GM19467 (cell line): ENCODE measurements around the gene RPL4.
"Not testable (repeated sequence)": the region's sequence is repeated elsewhere in the genome, so short reads cannot be mapped to it uniquely, and the experiment has no call there.

Source experiments
- ATAC-seq: cut with Tn5 transposase; IDR thresholded peaks from one replicate; pipeline ENCODE4 v1.9.1; 2021; ENCODE audit warnings: mild to moderate bottlenecking, moderate library complexity; ENCODE audit not compliant: unreplicated experiment

RPL4 gene

DNA sequence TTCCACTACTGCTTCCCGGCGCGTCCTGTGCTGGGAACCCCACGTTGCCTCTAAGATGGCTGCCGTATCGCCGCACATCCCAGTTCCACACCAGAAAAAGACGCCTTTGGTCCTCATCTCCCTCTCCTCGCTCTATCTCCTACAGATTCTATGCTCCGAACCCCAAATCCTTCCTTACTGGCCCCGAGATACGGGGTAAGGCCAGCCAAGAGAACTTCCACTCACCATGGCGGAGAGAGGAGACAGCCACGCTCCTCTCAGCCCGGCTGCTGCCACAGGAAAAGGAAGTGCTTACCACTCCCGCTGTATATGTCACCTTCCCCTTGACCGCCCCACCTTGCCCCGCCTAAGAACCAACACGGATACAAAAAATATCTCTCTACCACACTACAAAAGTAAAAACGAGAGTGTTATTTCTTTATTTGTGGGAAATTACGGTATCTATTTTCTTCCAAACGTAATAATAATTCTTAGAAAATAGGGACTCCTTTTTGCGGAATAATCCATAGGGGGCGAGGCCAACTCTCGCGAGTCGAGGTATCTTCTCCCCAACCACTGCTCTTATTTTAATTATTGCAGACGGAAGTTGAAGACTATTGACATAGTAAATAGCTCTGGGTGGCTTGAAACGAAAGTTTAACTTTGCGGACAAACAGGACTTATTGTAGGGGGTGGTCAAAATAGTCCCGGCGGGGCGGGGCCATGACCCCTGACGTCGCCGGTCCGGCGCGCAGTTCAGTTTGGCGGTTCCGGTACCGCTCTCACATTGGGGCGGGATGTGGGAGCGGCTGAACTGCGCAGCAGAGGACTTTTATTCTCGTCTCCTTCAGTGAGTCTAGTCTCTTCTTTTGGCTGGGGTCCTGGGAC, at the start of gene RPL4, which contains the start of gene ZWILCH:
TSS of gene RPL4 (minus strand) at position 293 of the 867 bp plus-strand sequence. CDS start at position 228, 65 bp downstream.
TSS of gene ZWILCH (plus strand) at position 764 of the 867 bp plus-strand sequence. CDS start at position 777, 13 bp downstream.
- peak; percentile 70 for ATAC-seq

DNA sequence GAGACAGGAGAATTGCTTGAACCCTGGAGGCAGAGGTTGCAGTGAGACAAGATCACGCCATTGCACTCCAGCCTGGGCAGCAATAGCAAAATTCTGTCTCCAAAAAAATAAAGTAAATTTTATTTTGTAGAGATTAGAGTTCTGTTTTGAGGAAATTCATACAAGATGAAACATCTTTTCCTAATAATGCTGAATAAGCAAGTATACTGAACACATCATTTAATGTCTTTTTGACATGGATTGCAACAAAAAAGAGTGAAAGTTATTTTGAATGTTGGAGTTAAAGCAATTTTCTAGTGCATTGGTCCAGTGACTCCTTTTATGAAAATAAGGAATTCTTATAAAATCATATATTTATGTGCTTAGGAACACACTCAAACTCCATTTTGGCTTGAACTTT, 40.6 kb upstream of the RPL4 start:
- ATAC-seq, result no peak

DNA sequence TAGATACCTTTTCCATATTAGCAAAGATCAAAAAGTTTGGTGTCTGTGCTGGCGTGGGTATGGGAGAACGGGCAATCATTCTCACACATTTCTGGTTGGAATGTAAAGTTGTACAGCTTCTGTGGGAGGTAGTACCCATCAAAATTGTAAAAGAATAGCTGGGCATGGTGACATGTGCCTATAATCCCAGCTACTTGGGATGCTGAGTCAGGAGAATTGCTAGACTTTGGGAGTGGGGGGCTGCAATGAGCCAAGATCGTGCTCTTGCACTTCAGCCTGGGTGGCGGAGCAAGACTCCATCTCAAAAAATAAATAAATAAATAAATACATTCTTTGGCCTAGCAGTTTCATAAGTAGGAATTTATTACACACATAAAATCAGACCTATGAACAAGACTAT, 38.2 kb upstream of the RPL4 start:
- ATAC-seq, result no peak

DNA sequence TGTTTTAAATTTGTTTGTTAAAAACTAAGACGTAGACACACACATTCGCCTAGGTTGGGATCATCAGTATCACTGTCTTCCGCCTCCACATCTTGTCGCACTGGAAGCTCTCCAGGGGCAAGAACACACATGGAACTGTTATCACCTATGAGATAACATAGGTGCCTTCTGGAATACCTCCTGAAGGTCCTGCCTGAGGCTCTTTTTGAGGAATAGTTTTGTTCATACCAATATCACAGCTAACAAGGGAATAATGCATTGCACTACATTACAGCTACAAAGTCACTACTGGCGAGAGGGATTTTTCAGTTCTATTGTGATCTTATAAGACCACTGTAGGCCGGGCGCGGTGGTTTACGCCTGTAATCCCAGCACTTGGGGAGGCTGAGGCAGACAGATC, 30.4 kb upstream of the RPL4 start:
- ATAC-seq, result no peak

DNA sequence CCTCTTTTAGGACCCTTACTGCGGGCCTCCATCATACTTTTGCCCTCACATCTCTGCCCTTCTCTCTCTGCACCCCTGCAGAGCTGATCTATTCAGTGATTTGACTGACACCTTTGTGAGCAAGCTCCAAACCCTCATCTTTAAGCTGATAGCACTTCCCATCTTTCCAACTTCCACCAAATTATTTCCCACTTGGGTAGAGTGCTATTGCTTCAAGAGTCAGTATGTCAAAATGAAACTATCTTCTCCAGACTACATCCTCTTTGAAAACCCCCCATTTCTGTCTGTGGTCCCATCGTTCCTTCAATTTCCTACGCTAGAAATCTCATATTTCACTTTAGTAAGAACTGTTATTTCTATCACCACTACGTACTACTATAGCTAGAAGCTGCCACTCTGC, 20.2 kb upstream of the RPL4 start:
- ATAC-seq, result no peak

DNA sequence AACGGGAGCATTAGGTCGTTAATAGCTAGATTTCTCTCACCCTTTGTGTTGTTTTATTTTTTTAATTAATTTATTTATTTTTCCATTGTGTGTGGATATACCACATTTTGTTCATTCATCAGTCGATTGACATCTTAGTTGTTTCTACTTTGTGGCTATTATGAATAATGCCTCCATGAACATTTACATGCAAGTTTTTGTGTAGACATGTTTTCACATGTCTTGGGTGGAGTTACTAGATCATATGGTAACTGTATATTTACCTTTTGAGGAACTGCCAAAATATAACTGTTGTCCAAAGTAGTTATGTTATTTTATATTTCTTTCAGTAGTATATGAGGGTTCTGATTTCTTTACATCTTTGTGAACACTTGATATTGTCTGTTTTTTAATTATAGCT, 19.3 kb upstream of the RPL4 start:
- no peak for ATAC-seq

DNA sequence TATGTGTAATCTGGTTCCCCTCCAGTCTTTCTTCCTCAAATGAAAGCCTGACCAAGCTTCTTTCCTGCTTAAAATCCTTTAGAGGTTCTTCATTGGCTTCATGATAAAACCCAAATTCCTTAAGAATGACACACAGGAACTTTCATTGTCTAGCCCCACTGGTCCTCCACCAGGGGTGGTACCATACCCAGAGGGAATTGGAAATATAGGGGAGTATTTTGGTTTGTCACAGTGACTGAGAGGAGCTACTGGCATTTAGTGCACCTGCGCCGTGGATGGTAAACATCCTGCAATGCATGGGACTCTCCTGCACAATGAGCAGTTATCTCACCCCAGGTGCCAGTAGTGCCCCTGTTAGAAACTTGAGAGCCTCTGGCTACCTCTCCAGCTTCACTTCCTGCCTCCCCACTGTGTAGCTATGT, 11.3 kb upstream of the RPL4 start:
- ATAC-seq, result no peak

DNA sequence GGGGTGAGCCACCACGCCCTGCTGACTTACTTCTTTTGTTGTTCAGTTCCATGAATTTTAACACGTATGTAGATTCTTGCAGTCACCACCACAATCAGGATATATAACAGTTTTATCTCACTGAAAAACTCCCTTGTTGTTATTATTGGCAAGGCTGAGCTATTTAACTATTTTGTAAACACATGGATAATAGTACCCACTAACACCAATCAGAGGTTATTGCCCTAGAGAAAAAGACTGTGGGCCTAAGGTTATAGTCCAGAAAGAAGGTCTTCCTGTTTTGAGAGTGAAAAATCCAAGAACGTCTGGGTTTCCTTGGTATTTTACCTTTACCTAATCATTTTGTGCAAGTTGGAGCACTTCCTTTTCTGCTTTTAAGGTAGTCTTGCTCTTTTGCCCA, 9.9 kb upstream of the RPL4 start:
- ATAC-seq, result no peak

DNA sequence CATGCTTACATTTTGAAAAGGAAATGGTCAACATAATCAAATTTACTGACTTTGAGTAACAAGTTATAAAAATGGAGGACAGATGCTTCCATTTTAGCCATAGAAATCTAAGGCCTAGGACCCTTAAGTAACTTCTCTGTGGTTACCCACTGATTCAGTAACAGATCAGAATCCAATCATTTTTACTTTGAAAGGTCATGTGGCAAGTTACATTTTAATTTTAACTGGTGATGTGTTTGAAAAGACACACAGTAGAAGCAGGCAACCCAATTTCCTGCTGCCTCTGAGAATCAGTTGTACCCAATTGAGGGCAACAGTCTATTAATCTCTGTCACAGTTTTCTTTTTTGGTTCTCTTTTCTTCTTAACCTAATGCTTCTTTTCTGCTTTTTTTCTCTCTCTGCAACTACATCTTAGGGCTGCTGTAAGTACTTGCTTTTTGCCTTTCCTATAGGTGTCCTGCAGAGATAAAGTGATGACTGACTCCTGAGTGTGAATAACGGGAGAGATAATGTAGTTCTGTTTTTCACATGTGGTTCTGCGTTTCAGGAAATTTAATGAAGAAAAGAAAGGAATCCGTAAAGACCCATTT, 3.7 kb upstream of the RPL4 start:
- ATAC-seq, result no peak

DNA sequence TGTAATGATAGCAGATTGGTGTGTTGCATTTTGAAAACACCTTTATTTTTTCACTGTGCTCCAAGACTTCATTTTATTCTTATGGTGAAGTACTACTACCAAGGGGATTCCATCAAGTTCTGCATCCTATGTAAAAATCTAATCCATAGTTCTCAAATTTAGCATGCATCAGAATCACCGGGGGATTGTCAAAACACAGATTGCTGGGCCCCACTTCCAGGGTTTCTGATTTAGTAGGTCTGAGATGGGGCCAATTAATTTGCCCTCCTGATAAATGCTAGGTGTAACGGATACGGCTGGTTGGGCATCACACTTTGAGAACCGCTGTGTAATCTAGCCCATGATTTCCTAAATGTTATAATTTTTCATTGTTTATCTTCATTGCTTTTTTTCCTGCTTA, 1.2 kb upstream of the RPL4 start:
- ATAC-seq, result no peak

DNA sequence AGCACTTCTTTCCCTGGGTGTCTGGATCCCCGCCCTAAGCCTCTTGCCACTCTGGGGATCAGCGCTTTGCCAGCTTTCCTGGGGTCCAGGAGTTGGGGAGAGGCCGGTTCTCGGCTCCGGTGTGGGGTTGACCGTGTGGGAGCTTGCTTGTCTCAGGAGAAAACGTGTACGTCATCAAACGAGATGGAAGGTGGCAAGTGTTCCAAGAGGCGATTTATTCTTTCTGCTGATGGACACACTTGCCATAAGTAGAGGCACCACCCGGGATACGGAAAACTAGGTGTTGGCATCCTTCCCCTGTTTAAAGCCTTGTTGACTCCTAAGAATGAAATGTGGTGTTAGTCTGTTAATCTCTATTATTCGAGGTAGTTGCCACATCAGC, 766 bp upstream of the RPL4 start:
- ATAC-seq, result peak; percentile 4

DNA sequence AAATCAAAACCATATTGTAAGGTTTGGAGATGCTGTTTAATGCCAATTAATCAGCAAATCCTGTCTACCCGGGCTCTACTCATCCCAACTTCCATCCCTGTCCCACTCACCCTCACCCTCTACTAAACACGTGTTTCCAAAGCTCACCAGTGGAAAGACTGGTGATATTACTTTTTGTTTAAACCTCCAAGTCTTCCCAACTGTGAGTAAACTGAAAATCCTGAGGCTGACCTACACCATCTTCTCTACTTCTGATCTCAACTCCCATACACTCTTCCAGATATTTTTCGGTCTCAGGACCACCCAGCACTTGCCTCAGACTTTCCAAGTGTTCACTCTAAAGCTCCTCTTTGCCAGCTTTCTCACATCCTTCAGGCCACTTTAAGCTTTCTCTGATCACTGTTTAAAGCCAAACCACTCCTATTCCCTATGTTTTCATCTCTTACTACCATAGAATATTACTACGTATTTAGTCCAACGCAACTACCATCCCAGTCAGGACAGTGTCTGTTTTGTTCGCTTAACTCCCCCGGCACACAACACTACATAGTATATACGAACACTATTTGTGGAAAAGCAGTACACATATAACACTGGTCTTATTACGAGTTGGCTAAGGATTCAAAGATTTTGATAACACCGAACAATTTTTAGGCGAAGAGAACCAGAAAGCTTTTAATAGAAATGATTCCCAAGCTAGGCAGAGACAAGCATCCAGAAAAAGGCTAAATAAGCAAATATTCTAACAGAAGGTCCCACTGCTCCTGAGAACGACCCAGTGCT, 684 bp downstream of the RPL4 start:
- no peak for ATAC-seq

DNA sequence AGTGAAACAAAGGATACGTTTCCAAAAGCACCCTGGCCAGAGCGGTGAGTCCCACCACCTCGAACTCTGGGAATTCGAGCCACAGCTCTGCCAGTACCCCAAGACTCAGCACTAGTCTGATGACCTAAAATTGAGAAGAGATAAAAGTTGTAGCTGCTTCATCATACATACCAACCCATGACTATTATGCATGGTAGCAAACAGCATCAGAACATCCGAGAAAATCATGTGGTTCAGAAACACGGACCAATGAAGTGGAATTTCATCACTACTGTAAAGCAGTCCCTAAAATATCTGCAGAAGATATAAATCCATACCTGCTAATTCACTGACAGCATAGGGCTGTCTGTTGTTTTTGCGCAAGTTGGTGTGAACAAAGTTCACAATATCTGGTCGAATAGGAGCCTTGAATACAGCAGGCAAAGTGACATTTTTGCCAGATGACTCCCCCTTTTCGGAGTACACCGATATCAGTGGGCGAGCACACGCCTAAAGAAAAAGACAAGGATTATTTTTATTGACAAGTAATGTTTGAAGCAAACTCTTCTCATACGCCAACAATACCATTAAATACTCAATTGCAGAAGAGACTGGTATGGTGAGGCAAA, 1.5 kb downstream of the RPL4 start:
- ATAC-seq, result not testable (repeated sequence)

DNA sequence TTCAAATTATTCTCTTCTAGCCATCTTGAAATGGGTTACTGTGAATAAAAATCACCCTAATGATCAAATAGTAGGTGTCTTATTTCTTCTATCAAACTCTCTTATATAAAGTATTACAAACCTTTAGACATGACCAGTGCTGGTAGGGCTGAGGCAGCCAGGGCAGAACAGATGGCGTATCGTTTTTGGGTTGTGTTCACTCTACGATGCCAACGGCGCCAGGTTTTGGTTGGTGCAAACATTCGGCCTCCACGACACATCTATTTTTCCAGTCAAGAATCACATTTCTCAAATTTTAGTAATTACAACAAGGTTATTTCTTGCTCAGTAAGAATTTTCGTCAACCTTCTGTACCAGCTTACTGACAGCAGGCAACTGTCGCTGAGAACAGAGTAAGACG, 2.2 kb downstream of the RPL4 start:
- no peak for ATAC-seq

DNA sequence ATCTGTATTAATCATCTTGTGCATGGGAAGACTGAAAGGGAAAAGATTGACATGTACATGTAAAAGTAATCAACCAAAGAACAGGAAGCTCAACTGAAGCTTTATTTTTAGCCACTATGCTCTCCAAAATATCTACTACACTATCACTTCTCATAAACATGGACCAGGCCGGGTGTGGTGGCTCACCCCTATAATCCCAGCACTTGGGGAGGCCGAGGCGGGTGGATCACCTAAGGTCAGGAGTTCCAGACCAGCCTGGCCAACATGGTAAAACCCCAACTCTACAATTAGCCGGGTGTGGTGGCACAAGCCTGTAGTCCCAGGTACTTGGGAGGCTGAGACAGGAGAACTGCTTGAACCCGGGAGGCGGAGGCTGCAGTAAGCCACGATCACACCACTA, 4.3 kb downstream of the RPL4 start:
- ATAC-seq, result not testable (repeated sequence)

DNA sequence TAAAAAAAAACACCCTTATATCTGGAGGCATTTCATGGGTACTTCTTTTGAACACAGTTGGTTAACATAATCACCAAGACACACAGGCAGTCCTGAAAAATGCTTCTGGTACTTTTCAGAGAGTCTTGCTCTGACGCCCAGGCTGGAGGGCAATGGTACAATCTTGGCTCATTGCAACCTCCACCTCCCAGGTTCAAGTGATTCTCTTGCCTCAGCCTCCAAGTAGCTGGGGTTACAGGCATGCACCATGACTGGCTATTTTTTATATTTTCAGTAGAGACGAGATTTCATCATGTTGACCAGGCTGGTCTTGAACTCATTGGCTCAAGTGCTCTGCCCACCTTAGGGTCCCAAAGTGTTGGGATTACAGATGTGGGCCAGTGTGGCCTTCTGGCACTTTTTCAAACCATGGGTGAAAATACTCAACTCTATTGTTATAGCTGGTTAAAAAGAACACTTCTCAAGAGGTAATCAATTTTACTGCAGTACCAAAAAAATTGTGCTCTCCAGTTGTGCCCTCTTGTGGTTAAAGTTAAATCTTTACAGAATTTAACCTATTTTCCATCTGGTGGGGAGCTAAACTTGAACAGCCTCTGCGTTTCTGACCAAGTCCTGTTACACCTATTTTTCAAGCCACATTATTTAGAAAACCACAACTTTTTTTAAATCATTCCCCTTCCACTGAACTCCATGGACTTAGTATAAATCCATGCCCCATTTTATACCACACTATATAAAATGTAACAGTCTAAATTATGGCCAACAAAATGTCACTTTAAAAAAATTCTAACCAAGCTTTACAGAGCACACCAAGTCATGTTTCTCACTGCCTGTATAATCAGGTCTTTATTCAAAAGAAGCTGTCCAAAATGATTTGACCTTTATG, 5.9 kb downstream of the RPL4 start:
- ATAC-seq, result no peak

DNA sequence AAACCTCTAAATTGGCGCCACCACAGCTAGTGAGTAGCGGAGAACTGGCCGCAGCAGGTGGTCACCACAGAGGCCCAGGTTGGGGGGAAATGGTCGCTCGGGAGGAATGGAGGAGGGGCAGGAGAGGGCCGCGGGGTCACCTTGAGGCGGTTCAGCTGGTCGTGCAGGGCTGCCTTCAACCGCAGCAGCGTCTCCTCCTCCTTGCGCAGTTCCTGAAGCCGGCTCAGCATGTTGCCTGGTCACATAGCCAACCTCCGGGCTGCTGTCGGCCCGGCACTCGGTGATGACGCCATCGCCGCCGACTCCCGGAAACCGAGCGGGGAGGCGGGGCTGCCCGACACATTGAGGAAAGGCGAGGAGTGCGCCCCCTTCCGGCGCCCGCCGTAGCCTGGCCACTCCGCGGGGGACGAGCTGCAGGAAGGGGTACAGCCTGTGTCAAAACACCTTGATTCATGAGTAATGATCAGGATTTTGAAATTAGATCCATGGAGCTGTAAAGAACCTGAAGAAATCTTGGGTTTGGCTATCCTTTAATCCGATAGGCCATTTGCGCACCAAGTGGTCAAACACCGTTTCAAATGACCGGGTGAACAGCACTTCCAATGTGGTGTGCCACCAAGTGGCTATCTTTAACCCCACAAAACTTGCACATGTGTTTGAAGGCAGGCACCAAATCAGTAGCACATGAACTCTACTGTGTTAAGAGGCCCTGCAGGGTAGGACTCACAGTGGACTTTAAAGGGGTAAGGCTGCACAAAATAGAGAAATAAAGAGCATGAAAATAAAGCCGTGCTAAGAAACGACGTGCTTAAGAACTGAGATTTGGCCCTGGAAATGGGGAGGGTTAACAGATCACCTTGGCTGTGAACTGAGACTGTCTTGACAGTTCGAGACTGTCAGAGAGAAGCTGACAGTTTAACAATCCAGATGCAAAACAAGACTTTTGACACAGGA, 6.9 kb downstream of the RPL4 start, which contains the start of gene SNAPC5:
TSS of gene SNAPC5 (minus strand) at position 261 of the 954 bp plus-strand sequence. CDS start at position 230, 31 bp downstream.
- ATAC-seq, result peak; percentile 73

DNA sequence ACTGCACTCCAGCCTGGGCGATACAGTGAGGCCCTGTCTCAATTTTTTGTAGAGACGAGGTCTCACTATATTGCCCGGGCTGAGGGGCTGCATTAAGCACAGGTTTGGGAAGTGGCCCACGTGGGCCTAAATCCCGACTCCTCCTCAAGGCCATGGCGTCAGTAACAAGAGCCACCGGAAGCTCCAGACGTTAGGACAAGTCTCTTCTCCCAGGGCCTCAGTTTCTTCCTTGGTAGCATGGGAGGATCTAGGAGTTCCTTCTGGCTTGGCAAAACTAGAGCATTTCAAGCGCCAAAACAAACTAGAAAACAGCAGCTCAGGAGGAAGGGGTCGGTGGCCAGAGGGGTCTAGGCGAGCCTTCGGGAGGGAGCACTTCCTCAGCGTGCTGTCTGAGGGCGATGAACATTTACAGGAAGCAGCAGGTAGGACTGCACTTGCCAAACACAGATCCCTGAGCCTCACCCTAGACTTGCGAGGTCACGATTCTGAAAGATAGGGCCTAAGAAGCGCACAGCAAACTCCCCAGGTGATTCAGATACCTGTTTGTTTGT, 7.6 kb downstream of the RPL4 start:
- ATAC-seq, result no peak

DNA sequence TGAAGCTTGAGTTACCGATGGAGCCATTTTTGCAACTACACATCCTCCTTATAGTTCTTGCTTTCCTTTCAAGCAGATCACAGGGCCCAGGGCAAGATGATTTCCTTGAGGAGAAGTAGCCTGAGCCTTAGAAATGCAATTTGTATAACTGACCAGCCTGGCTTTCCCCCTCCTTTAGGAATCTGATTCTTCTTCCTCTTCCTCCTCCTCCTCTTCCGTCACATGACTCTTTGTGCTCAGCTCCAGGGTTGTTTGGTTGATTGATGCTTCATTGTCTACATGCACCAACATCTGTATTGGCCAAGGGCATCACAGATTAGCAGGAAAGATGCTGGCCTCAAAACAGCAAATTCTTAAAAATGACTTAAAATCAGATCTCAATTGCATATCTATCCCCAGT, 10.4 kb downstream of the RPL4 start:
- no peak for ATAC-seq
